Activated CD4-positive, alpha-beta T cell treated with anti-CD3 and anti-CD28 coated beads, Interleukin-2, amount 50 U/mL, for 1 hour (primary cell): ENCODE measurements around the gene PSRC1.

Experiments used
- DNase-seq: peaks from one replicate; pipeline ENCODE4 v3.0.0-alpha.2; 2020

Gene PSRC1

DNA sequence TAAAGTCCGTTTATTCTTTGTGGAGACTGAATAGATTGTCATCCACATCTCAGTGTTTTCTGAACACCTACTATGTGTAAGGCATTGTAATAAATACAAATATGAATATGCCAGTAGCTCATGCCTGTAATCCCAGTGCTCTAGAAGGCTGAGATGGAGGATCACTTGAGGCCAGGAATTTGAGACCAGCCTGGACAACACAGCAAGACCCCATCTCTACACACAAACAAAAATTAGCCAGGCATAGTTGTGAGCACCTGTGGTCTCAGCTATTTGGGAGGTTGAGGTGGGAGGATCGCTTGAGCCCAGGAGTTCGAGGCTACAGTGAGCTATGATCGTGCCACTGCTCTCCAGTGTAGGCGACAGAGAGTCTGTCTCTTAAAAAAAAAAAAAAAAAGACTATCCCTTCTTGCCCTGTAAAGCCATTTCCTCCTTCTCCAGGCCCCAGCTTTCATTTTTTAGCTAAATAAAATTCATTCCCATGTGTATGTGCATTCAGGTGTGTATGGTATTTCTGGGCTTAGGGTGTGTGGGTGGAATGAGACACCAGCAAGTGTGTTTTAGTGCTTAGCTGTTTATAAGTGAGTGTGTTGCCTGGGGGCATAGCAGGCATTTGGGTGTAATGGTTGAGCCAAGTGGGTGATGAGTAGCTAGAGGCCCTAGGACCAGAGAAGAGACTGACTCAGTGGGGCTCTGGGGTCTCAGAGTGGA lies 25.8 kb downstream of the PSRC1 start:
- no peak for DNase-seq

DNA sequence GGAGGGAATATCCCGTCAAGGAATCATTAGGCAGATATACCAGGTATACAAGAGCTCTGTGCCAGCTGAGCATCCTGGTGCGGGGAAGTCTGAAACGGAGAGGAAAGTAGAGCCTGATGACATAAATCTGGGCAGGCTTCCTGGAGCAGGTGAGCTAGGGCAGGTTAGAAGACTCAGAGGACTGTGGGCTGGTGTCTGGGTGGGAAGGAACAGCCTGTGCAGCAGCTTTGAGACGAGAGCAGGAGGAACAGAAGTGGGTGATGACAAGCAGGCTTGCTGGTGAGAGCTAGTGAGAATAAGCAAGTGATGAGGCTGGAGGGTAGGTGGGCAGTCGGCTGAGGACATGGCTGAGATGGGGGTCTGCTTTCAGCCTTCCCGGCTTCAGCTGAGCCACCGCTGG lies 26.9 kb downstream of the PSRC1 start:
- no peak for DNase-seq

DNA sequence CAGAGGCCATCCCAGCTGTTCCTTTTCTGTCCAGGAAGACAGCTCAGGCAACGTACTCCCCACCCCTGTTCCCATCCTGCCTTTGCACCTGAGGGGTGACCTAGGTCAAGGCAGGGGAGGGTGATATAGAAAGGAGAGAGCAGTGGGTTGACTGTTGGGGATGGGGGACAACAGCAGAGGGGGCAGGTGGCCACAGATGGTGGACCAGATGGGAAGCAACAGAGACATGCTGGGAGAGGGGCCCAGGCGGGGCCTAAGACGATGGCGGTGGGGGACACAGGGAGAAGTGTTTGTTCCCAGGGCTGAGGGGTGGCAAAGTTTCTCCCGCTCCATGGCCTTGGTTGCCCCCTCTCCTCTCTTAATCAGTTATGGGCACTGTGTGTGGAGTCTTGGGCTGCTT lies 27.3 kb downstream of the PSRC1 start:
- no peak for DNase-seq

DNA sequence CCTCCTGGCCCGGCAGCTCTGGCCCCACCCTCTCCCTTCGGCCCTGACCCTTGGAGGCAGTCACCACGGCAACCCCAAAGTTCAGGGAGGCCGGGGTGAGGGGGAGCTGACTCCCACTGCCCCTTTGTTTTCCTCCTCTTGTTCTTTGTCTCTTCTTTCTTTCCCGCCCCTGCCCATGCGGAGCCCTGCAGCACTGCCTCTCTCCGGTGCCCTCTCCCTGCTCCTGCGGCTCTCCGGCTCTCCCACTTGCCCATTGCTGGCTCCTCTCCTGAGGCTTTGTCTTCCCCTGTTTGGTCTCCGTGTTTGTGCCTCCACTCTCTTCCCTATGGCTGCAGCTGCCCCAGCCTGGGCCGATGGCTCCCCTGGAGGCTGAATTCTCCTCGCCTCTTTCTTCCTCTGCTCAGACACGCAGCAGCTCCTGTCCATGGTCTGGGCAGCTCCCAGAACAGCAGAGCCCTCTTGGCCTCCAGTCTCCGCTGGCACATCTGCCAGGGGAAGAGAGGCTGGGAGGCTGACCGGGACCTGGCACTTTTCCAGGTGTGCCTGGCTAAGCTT lies 27.8 kb downstream of the PSRC1 start:
- DNase-seq, result no peak

DNA sequence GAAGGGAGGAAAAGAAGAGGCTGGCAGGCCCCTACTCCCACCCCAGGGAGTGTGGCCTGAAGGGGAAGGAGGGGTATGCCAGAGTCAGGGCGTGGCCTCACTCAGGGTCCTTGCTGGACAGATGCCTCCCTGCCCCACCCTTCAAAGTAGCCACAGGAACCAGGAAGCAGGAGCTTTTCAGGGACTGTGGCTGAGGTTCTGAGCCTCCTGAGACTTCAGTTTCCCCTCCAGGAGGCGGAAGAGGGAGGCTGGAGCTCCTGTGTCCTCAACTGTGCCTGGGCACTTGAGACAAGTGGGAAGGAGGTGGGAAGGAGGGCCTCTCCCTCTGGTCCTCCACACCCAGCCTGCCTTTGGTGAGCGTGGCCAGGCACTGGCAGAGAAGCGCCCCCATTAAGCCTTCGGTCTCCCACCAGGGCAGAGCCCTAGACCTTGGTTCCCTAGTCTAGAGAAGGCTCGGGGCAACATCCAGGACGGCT lies 28.3 kb downstream of the PSRC1 start:
- DNase-seq, result no peak

- no peak for DNase-seq
These were observed 28.9 kb downstream of the PSRC1 start for GRCh38 chr1:109253803-109254620.

DNA sequence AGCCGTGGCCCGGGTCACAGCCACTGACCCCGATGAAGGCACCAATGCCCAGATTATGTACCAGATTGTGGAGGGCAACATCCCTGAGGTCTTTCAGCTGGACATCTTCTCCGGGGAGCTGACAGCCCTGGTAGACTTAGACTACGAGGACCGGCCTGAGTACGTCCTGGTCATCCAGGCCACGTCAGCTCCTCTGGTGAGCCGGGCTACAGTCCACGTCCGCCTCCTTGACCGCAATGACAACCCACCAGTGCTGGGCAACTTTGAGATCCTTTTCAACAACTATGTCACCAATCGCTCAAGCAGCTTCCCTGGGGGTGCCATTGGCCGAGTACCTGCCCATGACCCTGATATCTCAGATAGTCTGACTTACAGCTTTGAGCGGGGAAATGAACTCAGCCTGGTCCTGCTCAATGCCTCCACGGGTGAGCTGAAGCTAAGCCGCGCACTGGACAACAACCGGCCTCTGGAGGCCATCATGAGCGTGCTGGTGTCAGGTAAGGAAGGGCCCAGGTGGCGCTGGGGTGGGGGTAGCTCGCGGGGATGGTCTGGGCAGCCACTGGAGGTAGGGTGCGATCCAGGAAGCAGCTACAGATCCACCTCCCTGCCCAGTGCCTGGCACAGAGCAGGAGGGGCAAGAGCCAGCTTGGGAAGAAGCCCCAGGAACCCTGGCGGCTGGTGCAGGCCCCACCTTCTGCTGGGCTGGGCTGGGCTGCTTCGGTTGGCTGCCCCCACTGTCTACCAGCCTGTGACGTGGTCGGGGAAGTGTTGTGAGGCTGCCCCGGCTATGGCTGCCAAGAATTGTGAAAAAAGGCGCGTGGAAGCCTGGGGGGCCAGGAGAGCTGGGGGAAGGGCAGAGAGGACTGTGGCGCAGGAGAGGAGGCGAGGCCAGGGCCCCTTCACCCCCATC lies 29.8 kb downstream of the PSRC1 start:
- DNase-seq, result no peak

GRCh38 chr1:109252167-109252892 lies 30.6 kb downstream of the PSRC1 start:
- no peak for DNase-seq

DNA sequence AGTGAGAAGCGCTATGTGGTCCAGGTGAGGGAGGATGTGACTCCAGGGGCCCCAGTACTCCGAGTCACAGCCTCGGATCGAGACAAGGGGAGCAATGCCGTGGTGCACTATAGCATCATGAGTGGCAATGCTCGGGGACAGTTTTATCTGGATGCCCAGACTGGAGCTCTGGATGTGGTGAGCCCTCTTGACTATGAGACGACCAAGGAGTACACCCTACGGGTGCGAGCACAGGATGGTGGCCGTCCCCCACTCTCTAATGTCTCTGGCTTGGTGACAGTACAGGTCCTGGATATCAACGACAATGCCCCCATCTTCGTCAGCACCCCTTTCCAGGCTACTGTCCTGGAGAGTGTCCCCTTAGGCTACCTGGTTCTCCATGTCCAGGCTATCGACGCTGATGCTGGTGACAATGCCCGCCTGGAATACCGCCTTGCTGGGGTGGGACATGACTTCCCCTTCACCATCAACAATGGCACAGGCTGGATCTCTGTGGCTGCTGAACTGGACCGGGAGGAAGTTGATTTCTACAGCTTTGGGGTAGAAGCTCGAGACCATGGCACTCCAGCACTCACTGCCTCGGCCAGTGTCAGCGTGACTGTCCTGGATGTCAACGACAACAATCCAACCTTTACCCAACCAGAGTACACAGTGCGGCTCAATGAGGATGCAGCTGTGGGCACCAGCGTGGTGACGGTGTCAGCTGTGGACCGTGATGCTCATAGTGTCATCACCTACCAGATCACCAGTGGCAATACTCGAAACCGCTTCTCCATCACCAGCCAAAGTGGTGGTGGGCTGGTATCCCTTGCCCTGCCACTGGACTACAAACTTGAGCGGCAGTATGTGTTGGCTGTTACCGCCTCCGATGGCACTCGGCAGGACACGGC lies 31.4 kb downstream of the PSRC1 start:
- no peak for DNase-seq

- DNase-seq, result no peak
These were observed 32.3 kb downstream of the PSRC1 start for GRCh38 chr1:109250454-109251276.

GRCh38 chr1:109249654-109250401 lies 33.1 kb downstream of the PSRC1 start:
- DNase-seq, result no peak

DNA sequence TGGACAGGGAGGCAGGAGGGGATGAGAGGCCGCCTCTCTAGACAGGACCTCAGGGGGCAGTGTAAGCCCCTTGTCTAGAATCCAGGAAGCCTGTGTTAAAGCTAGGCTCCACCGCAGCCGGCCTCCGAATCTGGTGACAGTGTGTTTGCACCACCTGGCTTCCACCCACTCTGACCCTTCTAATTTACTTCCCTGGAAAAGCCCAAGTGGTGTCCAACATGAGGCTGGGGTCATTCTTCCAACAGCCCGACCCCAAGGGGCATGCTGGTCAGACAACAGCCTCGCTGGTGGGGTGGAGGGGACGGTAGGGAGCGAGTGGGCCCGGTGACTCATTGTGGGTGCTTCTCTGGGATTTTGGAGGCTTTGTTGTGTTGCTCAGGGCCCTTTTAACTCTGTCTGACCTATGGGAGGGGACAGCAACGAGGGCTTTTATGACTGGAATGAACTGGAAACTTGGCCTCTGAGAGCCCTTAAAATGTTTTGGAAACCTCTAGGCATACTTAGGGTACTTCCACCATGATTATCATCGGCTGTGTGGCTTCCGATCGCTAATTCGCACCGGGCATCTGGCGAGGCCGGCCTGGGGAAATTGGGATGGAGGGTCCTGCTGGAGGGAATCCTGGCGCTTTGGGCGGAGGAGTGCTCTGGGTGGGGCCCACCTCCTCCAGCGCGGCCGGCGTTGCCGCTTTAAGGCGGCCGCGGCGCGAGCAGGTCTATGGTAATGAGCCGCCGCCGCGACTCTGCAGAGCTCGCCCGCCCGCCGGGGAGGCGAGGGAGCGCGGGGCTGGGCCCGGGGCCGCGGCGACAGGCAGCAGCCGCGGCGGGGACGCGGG lies 33.9 kb downstream of the PSRC1 start, which contains the start of gene CELSR2:
CELSR2 (plus strand) TSS at position 743 of the 833 bp plus-strand sequence. CDS start 541 bp downstream, outside the sequence.
- peak; percentile 55 for DNase-seq

DNA sequence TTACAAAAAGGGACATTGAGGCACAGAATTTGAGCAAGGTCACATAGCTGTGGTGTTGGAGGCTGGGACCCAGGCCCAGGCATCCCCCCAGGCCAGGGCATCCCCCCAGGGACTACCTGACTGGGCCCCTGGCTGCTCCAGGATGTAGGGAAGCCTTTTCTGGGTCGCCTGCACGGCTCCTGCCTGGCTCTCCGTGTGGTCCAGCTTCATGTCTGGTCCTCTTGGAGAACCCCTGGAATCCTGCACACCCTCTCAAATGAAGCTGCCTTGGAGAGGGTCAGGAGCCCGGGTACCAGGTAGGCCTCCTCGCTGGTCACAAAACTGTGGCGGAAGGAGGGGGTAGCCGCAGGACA lies 34.5 kb downstream of the PSRC1 start:
- DNase-seq, result no peak

GRCh38 chr1:109247401-109248365 lies 35.3 kb downstream of the PSRC1 start:
- DNase-seq, result no peak

DNA sequence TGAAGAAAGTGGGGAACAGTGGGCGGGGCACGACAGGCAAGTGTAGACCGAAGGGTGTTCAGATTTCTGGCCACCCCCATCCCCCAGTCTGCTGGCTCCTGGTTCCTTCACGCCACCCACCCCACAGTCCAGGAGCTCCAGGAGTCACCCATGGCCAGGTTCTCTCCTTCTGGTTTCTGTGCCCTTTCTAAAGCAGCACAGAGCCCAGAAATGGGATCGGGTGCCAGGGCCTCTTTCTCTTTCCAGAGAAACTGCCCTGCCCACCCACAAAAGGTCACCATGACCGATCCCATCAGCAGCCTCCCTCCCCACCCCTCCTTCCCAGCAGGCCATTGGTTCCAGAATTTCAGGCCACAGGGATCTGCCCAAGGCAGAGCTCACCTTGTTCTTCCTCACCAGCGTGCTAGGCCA lies 36.8 kb downstream of the PSRC1 start:
- DNase-seq, result no peak

DNA sequence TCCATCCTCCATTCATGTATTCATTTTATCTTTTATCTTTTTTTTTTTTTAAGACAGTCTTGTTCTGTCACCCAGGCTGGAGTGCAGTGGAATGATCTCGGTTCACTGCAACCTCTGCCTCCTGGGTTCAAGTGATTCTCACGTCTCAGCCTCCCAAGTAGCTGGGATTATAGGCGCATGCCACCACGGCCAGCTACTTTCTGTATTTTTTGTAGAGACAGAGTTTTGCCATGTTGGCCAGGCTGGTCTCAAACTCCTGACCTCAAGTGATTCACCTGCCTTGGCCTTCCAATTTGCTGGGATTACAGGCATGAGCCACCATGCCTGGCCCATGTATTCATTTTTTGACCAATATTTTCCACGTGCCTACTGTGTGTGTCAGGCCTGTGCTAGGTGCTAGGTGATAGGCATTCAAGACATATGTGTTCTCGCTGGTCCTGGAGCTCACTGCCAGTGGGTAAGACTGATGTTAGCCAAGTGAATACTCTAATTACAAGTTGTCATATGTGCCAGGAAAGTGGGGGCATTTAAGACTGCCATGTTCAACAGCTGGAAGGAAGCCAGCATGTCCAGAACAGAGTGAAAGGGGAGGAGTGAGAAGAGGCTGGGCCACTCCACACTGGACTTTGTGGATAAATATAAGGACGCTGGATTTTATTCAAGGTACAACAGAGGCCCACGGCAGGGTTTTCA lies 38.9 kb downstream of the PSRC1 start:
- no peak for DNase-seq

GRCh38 chr1:109243221-109243620 lies 39.7 kb downstream of the PSRC1 start:
- no peak for DNase-seq
